ENCODE data around the gene FOXN3.

DNA sequence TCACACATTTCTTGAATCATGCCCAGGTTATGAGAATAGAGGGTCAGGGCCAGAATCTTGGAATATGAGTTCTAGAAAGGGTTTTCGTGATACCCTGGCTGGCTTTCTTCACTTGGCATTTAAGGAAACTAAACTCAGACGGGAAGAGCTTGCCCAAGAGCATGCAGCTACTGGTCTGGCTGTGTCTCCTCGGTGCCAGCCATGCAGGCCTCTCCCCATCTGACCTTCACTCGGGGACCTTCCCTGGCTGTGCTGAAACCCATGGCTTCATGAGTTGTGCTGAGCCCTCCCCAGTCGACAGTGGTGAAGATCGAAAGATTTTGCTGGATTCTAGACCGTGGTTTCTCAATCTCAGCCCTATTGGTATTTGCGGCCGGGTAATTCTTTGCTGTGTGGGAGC, 38.0 kb downstream of the FOXN3 start:
- TF ChIP-seq CTCF (IDR thresholded peaks at IDR 0.05; ENCODE audit: insufficient read depth, low read depth, low read length) (no peak), EZH2 (IDR thresholded peaks at IDR 0.05; ENCODE audit: insufficient read depth, low read length) (no peak)

Data from astrocyte (in vitro differentiated cells and primary cell).